CD4-positive, alpha-beta T cell (primary cell): ENCODE measurements around the gene ZBTB40. TPM values are rescaled to one million over a fixed set of nuclear protein-coding genes. Genes with fewer than 3 reads are reported as not detected.

ENCODE experiments used
- ATAC-seq: fragments of 200-7000 bp; cut with Tn5 transposase; one replicate; pipeline ENCODE4 v1.10.0; 2022; ENCODE audit warnings: mild to moderate bottlenecking; ENCODE audit not compliant: poor library complexity
- CTCF ChIA-PET: fragments of 350-600 bp; sonication (Branson Sonifier 250); formaldehyde crosslinking; loops from one replicate; lab custom pipeline; 2021; ENCODE audit warnings: antibody characterized with exemption, inconsistent platforms; lab: Charles Lee
- POLR2A ChIA-PET: fragments of 350-600 bp; sonication (Branson Sonifier 250); formaldehyde crosslinking; loops from one replicate; lab custom pipeline; 2021; ENCODE audit warnings: antibody characterized with exemption, inconsistent platforms; lab: Charles Lee
- DNase-seq, 14 experiments: peaks; one replicate each; pipeline ENCODE4 v3.0.0-alpha.2; 2013 to 2020; ENCODE audit warnings: mixed read lengths in 2 of 14
- H3K27ac ChIP-seq, 2 donors: one replicate each; pipeline versions ENCODE4 v1.5.1 to v1.7.0; 2013; ENCODE audit warnings: low read length in 2 of 2, low read depth in 1 of 2, mild to moderate bottlenecking in 1 of 2
- H3K27me3 ChIP-seq, 2 experiments: 1 replicate in 1 of 2; 2 replicates in 1 of 2; pipeline versions ENCODE4 v1.6.1 to v1.7.0; 2013; ENCODE audit warnings: low read length in 2 of 2, control low read depth in 1 of 2, mild to moderate bottlenecking in 1 of 2, moderate library complexity in 1 of 2; ENCODE audit not compliant: insufficient read depth in 2 of 2, control insufficient read depth in 1 of 2
- H3K36me3 ChIP-seq: one replicate; pipeline ENCODE4 v1.6.1; 2013; ENCODE audit warnings: low read length, control low read depth; ENCODE audit not compliant: insufficient read depth
- H3K4me1 ChIP-seq: one replicate; pipeline ENCODE4 v1.6.1; 2013; ENCODE audit warnings: low read length, control low read depth; ENCODE audit not compliant: insufficient read depth
- H3K4me3 ChIP-seq: one replicate; pipeline ENCODE4 v1.5.1; 2013; ENCODE audit warnings: mild to moderate bottlenecking, low read length, moderate library complexity
- H3K9me3 ChIP-seq, 2 experiments: 1 replicate in 1 of 2; 2 replicates in 1 of 2; pipeline versions ENCODE4 v1.6.1 to v1.7.0; 2013; ENCODE audit warnings: low read length in 2 of 2, mild to moderate bottlenecking in 2 of 2, control low read depth in 1 of 2, moderate library complexity in 1 of 2; ENCODE audit not compliant: control insufficient read depth in 1 of 2, insufficient read depth in 1 of 2
- H3K27ac Mint-ChIP-seq: one replicate; pipeline ENCODE4 v1.8.0; 2020; ENCODE audit warnings: mixed read lengths
- H3K27me3 Mint-ChIP-seq: one replicate; pipeline ENCODE4 v1.8.0; 2021; ENCODE audit warnings: mixed read lengths
- H3K36me3 Mint-ChIP-seq: one replicate; pipeline ENCODE4 v1.8.0; 2021; ENCODE audit warnings: low read depth, mixed read lengths
- H3K4me1 Mint-ChIP-seq: one replicate; pipeline ENCODE4 v1.8.0; 2021; ENCODE audit warnings: low read depth, mixed read lengths
- H3K4me3 Mint-ChIP-seq: one replicate; pipeline ENCODE4 v1.8.0; 2020; ENCODE audit warnings: mild to moderate bottlenecking, mixed read lengths
- H3K9me3 Mint-ChIP-seq: one replicate; pipeline ENCODE4 v1.8.0; 2020; ENCODE audit warnings: mixed read lengths
- intact Hi-C, 2 experiments: fragments of 100-400 bp; cut with DNase I in 1 of 2; cut with micrococcal nuclease in 1 of 2; formaldehyde crosslinking; loops; one replicate each; pipeline versions ENCODE4 v1.15.1 to v1.9.0; 2023 to 2025; cut with DNase I, micrococcal nuclease
- total RNA-seq, 174 experiments: library from RNA in 2 of 174; stranded (reverse) in 2 of 174; gene quantifications; one replicate each; pipeline ENCODE4 v1.2.3 and lab custom pipeline; 2021 to 2026
- TF ChIP-seq, protein P1 (sequence below): fragments of 200-600 bp; IDR thresholded peaks from one replicate; pipeline ENCODE4 v1.8.0; 2022; ENCODE audit warnings: antibody characterized with exemption, mild to moderate bottlenecking

ZBTB40 gene
- total RNA-seq, 2 experiments from 2014 or later: 28.4 to 30.6 TPM

DNA sequence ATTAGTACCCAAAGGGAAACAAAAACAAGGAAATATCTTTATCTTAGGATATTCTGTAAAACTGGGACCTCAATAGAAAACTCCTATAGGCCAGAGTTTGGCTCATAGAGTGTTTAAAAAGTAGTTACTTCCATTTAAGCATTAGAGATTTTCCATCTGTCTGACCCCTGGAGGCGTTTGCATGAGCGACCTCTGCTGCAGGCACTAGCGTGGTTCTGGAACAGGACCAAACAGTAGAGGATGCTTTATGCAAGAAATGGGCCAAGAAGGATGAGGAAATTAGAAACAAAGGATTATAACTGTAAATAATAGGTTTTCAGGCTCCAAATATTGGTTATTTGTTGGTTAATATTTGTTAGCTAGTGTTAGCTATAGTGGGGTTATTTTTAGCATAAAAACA, 5.7 kb downstream of the ZBTB40 start:
- Histone ChIP-seq H3K9me3 (no peaks in the 10 kb centered on the region), H3K27me3 (no peaks in the 10 kb centered on the region), H3K4me3 (no peak overlapping the region), H3K4me1 (peaks cover 15% of the 10 kb centered on the region), H3K27ac (no peak overlapping the region), H3K36me3 (no peaks in the 10 kb centered on the region)
- POLR2A ChIA-PET: no interaction called here
- no peak overlapping the region for H3K27ac Mint-ChIP-seq
- ATAC-seq (no peak), DNase-seq (no peak)
- no peaks in the 10 kb centered on the region for H3K27me3 Mint-ChIP-seq
- H3K4me3 Mint-ChIP-seq: no peak overlapping the region
- intact Hi-C loops: no loop called here
- TF ChIP-seq, protein P1, sequence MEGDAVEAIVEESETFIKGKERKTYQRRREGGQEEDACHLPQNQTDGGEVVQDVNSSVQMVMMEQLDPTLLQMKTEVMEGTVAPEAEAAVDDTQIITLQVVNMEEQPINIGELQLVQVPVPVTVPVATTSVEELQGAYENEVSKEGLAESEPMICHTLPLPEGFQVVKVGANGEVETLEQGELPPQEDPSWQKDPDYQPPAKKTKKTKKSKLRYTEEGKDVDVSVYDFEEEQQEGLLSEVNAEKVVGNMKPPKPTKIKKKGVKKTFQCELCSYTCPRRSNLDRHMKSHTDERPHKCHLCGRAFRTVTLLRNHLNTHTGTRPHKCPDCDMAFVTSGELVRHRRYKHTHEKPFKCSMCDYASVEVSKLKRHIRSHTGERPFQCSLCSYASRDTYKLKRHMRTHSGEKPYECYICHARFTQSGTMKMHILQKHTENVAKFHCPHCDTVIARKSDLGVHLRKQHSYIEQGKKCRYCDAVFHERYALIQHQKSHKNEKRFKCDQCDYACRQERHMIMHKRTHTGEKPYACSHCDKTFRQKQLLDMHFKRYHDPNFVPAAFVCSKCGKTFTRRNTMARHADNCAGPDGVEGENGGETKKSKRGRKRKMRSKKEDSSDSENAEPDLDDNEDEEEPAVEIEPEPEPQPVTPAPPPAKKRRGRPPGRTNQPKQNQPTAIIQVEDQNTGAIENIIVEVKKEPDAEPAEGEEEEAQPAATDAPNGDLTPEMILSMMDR: no peak
- peaks cover 11% of the 10 kb centered on the region for H3K36me3 Mint-ChIP-seq
- H3K4me1 Mint-ChIP-seq: peaks cover 83% of the 10 kb centered on the region
- CTCF ChIA-PET: no interaction called here
- H3K9me3 Mint-ChIP-seq: no peaks in the 10 kb centered on the region

DNA sequence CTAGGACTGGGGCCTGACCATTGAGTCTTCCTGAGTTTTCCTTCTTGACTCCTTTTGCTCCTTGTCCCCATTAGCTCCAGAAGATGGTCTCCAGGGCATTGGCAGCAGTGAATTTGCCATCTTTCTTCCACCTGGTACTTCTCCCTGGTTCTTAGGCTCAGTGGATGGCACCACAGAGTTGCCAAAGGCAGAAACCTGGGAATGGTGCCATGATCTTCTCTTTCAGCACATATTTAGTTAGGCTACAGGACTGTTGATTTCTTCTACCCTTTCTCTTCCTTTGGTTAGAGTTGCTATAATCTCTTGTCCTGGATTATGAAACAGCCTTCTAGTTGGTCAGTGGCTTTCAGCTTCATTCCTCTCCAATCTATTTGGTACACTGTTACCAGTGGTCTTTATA, 6.2 kb downstream of the ZBTB40 start:
- H3K36me3 Mint-ChIP-seq: peaks cover 8% of the 10 kb centered on the region
- POLR2A ChIA-PET: no interaction called here

DNA sequence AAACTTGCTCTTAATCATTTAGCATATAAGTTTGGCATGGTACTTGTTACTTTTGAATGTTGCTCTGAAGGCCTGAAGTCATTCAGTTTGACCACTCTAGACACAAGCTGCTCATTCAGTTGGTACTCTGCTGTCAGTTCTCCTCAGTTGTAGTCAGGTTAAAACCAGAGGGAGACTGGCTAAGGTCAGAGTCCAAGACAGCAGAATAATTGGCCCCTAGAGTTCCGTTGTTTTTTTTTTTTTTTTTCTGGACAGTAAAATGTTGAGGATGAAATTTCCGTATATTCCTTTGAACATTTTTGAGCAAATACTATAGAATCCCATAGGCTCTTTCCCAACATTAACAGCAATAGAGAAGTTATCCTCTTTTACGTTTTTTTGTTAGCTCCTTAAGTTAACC, 9.4 kb downstream of the ZBTB40 start:
- Mint-ChIP-seq H3K4me3 (no peak overlapping the region), H3K9me3 (peaks cover 2% of the 10 kb centered on the region), H3K36me3 (peaks cover 22% of the 10 kb centered on the region), H3K27me3 (no peaks in the 10 kb centered on the region), H3K27ac (no peak overlapping the region), H3K4me1 (peaks cover 76% of the 10 kb centered on the region)
- Histone ChIP-seq H3K36me3 (no peaks in the 10 kb centered on the region), H3K4me1 (peaks cover 11% of the 10 kb centered on the region), H3K4me3 (no peak overlapping the region), H3K9me3 (peaks cover 0 to 9% of the 10 kb centered on the region in 2 experiments), H3K27me3 (no peaks in the 10 kb centered on the region), H3K27ac (no peak overlapping the region)
- CTCF ChIA-PET: no interaction called here
- DNase-seq (no peak), ATAC-seq (no peak)
- intact Hi-C loops: no loop called here
- TF ChIP-seq, protein P1: no peak
- POLR2A ChIA-PET: interaction anchor here (0.9 kb wide), 1 partner anchor 8 kb away, joined by 4 read pairs; no protein-coding TSS in a partner anchor

More for the DNA sequence above, 6.2 kb downstream of the ZBTB40 start:
- H3K36me3 ChIP-seq: no peaks in the 10 kb centered on the region
- Mint-ChIP-seq H3K4me1 (peaks cover 80% of the 10 kb centered on the region), H3K27me3 (no peaks in the 10 kb centered on the region), H3K9me3 (no peaks in the 10 kb centered on the region), H3K27ac (no peak overlapping the region), H3K4me3 (no peak overlapping the region)
- no peak overlapping the region for H3K4me3 ChIP-seq
- DNase-seq (no peak), ATAC-seq (no peak)
- no peaks in the 10 kb centered on the region for H3K27me3 ChIP-seq
- no peaks in the 10 kb centered on the region for H3K9me3 ChIP-seq
- no peak overlapping the region for H3K27ac ChIP-seq
- H3K4me1 ChIP-seq: peaks cover 12% of the 10 kb centered on the region
- intact Hi-C loops: no loop called here
- TF ChIP-seq, protein P1: no peak
- CTCF ChIA-PET: no interaction called here
